Liver (tissue), 3 donors: ENCODE results near the gene ATF7IP.

Experiments used
- FOXA1 ChIP-seq: IDR thresholded peaks from 2 replicates; pipeline ENCODE4 v1.6.1; 2016; ENCODE audit warnings: antibody characterized with exemption
- RAD21 ChIP-seq, 2 donors: IDR thresholded peaks; 2 replicates each; pipeline ENCODE4 v1.6.1; 2016; ENCODE audit warnings: antibody characterized with exemption in 2 of 2, mild to moderate bottlenecking in 2 of 2
- TAF1 ChIP-seq: conservative IDR thresholded peaks from 2 replicates; pipeline ENCODE4 v1.6.1; 2016; ENCODE audit warnings: antibody characterized with exemption, mild to moderate bottlenecking
- ZBTB33 ChIP-seq: IDR thresholded peaks from 2 replicates; pipeline ENCODE4 v1.6.1; 2016; ENCODE audit warnings: antibody characterized with exemption
- TF ChIP-seq, protein P1 (sequence below): fragments of 150-350 bp; IDR thresholded peaks from 2 replicates; pipeline ENCODE4 v1.5.1; 2017; ENCODE audit warnings: improper control_type of control experiment, low read depth, low read length; ENCODE audit not compliant: missing input control
- TF ChIP-seq, protein P2 (sequence below): IDR thresholded peaks from 2 replicates; pipeline ENCODE4 v1.6.1; 2016; ENCODE audit warnings: antibody characterized with exemption, mild to moderate bottlenecking
- donor health status: healthy.
- donor health status: healthy.

DNA sequence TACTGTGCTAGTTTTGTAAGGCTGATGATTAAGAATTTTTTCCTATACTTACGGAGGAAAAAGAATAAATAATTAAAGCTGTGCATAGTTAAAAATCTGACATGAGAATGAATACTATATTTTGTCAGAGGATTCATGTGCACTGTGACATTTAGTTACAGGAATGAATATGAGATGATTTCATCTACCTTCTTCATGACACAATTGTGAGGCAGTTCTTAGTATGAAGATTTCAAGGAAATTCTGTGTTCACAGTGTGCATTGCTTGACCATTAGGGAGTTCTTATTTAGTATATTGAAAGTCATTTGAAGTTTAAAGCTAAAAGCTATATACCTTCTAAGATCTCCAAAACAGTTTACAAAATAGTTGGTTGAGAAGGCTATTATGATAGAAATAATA lies 70.1 kb downstream of the ATF7IP start:
- TF ChIP-seq, protein P1, sequence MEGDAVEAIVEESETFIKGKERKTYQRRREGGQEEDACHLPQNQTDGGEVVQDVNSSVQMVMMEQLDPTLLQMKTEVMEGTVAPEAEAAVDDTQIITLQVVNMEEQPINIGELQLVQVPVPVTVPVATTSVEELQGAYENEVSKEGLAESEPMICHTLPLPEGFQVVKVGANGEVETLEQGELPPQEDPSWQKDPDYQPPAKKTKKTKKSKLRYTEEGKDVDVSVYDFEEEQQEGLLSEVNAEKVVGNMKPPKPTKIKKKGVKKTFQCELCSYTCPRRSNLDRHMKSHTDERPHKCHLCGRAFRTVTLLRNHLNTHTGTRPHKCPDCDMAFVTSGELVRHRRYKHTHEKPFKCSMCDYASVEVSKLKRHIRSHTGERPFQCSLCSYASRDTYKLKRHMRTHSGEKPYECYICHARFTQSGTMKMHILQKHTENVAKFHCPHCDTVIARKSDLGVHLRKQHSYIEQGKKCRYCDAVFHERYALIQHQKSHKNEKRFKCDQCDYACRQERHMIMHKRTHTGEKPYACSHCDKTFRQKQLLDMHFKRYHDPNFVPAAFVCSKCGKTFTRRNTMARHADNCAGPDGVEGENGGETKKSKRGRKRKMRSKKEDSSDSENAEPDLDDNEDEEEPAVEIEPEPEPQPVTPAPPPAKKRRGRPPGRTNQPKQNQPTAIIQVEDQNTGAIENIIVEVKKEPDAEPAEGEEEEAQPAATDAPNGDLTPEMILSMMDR = no peak
- TF ChIP-seq, protein P2, sequence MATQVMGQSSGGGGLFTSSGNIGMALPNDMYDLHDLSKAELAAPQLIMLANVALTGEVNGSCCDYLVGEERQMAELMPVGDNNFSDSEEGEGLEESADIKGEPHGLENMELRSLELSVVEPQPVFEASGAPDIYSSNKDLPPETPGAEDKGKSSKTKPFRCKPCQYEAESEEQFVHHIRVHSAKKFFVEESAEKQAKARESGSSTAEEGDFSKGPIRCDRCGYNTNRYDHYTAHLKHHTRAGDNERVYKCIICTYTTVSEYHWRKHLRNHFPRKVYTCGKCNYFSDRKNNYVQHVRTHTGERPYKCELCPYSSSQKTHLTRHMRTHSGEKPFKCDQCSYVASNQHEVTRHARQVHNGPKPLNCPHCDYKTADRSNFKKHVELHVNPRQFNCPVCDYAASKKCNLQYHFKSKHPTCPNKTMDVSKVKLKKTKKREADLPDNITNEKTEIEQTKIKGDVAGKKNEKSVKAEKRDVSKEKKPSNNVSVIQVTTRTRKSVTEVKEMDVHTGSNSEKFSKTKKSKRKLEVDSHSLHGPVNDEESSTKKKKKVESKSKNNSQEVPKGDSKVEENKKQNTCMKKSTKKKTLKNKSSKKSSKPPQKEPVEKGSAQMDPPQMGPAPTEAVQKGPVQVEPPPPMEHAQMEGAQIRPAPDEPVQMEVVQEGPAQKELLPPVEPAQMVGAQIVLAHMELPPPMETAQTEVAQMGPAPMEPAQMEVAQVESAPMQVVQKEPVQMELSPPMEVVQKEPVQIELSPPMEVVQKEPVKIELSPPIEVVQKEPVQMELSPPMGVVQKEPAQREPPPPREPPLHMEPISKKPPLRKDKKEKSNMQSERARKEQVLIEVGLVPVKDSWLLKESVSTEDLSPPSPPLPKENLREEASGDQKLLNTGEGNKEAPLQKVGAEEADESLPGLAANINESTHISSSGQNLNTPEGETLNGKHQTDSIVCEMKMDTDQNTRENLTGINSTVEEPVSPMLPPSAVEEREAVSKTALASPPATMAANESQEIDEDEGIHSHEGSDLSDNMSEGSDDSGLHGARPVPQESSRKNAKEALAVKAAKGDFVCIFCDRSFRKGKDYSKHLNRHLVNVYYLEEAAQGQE = no peak
- TF ChIP-seq RAD21 (IDR thresholded peaks at IDR 0.05) (no peak), ZBTB33 (no peak), FOXA1 (no peak), TAF1 (no peak)
